K562 (cell line): ENCODE data around the gene BHMT2.

Source experiments
- BCOR ChIP-seq: fragments of 450-650 bp; IDR thresholded peaks from 2 replicates; pipeline ENCODE4 v1.6.1; 2016
- CHD1 ChIP-seq: fragments of 200-600 bp; sonication (generic); IDR thresholded peaks from one replicate; pipeline ENCODE4 v1.6.1; 2012; ENCODE audit warnings: mild to moderate bottlenecking, moderate library complexity, low read length, inconsistent platforms
- CTCF ChIP-seq, 3 experiments: IDR thresholded peaks in 2 of 3; conservative IDR thresholded peaks in 1 of 3; 2 replicates each; pipeline ENCODE4 v1.5.1; 2011 to 2012; ENCODE audit warnings: low read length in 3 of 3, mild to moderate bottlenecking in 3 of 3, control low read depth in 2 of 3, improper control_type of control experiment in 1 of 3, inconsistent platforms in 1 of 3, low read depth in 1 of 3, mixed read lengths in 1 of 3, moderate library complexity in 1 of 3; ENCODE audit not compliant: insufficient read depth in 2 of 3
- FOXP1 ChIP-seq: sonication (generic); formaldehyde crosslinking; IDR thresholded peaks from 2 replicates; pipeline ENCODE4 v1.8.0; 2022; ENCODE audit warnings: mild to moderate bottlenecking, missing genetic modification reagents
- PHF8 ChIP-seq: fragments of 200-600 bp; sonication (generic); IDR thresholded peaks from 2 replicates; pipeline ENCODE4 v1.6.1; 2012; ENCODE audit warnings: mixed run types, mild to moderate bottlenecking, inconsistent platforms, low read length, moderate library complexity, borderline replicate concordance
- SIN3A ChIP-seq, 2 experiments: fragments of 150-350 bp in 1 of 2; IDR thresholded peaks; 2 replicates each; pipeline ENCODE4 v1.6.1; 2011 to 2016; ENCODE audit warnings: borderline replicate concordance in 2 of 2, low read depth in 2 of 2, low read length in 2 of 2, mild to moderate bottlenecking in 2 of 2, moderate library complexity in 2 of 2; ENCODE audit not compliant: control insufficient read depth in 1 of 2
- TRIM25 ChIP-seq: fragments of 450-650 bp; IDR thresholded peaks from 2 replicates; pipeline ENCODE4 v1.7.0; 2016; ENCODE audit warnings: borderline replicate concordance
- ZBTB5 ChIP-seq: fragments of 450-650 bp; IDR thresholded peaks from 2 replicates; pipeline ENCODE4 v1.6.1; 2017; ENCODE audit warnings: antibody characterized with exemption
- ZNF12 ChIP-seq: sonication (generic); formaldehyde crosslinking; IDR thresholded peaks from 2 replicates; pipeline ENCODE4 v1.4.0; 2020; ENCODE audit warnings: mild to moderate bottlenecking, missing genetic modification reagents
- ZNF407 ChIP-seq: fragments of 450-650 bp; IDR thresholded peaks from 2 replicates; pipeline ENCODE4 v1.6.1; 2016; ENCODE audit warnings: low read depth
- ZNF778 ChIP-seq: fragments of 450-650 bp; formaldehyde crosslinking; IDR thresholded peaks from 2 replicates; pipeline ENCODE4 v1.4.0; 2020; ENCODE audit warnings: mild to moderate bottlenecking, moderate library complexity

GRCh38 chr5:79048437-79048836 lies 21.1 kb upstream of the BHMT2 start:
- TF ChIP-seq TRIM25 (no peak), PHF8 (no peak), ZNF407 (no peak), ZNF12 (no peak), CTCF (IDR thresholded peaks at IDR 0.05 in 2 of 3, conservative IDR thresholded peaks at IDR 0.05 in 1 of 3; ENCODE audit: insufficient read depth in 2 of 3, low read depth in 1 of 3, low read length in 3 of 3) (no peak), ZBTB5 (no peak), SIN3A (IDR thresholded peaks at IDR 0.05; ENCODE audit: borderline replicate concordance in 2 of 2, control insufficient read depth in 1 of 2, low read depth in 2 of 2, low read length in 2 of 2) (no peak), BCOR (no peak), FOXP1 (no peak), ZNF778 (CRISPR knock-in tag) (no peak), CHD1 (no peak)
